GM19372 (cell line): Measurements from ENCODE around the gene DNAJA4.
"Not testable (repeated sequence)": the region's sequence is repeated elsewhere in the genome, so short reads cannot be mapped to it uniquely, and the experiment has no call there.

Experiments
- ATAC-seq: cut with Tn5 transposase; IDR thresholded peaks from one replicate; pipeline ENCODE4 v1.9.1; 2021; ENCODE audit warnings: mild to moderate bottlenecking, low read depth, moderate library complexity; ENCODE audit not compliant: unreplicated experiment

Gene DNAJA4

DNA sequence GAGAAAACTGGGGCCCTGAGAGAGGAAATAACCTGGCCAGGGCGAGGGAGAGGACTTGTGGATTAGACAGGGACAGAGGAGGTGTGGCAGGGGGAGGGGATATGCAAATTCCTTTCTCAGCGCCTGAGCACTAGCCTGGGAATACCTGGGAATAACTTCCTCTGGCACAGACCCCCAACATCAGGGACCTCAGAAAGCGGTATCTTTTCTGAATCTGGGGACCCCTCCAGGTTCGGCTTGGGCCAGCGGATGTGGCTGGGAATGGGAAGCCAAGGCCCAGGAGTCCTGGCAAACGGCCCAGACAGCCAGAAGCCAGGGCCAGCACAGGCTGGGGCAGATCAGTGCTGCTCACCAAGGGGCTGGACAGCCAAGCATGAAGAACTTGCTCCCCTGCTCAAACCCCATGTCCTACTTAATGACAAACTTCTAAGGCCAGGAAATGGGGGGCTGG, 20.8 kb upstream of the DNAJA4 start:
- ATAC-seq: no peak

DNA sequence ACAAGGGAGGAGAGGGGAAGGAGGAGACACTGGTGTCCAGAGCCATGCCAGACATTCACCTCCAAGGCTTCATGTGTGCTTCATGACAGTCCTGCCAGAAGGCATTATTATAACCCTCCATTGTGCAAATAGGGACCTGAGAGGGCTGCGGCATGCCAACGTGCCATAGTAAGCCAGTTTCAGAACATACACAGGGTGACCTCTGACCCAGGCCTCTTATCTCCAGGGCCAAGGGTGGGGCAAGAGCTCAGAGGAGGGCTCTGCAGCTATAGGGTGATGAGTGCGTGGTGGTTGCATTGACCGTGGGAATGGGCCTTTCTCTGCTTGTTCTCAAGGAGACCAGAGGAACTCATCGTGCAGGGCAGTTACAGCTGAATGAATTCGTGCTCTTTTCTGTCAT, 20.3 kb upstream of the DNAJA4 start:
- no peak for ATAC-seq

DNA sequence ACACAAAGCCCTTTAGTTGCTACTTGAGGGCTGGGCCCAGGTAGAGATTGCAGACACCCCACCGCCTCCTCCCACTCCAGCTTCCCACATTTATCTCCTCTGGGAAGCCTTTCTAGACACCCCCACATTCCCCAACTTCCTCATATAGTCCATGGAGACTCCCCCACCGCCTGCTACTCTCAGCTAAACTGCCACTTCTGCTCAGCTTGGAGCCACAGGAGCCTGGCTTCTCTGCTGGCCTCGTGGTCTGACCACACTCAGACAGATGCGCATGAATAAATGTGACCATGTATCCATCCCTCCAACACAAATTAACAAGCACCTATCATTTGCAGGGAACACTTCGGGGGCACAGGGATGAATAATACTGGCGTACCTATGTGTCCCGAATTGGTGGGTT, 19.5 kb upstream of the DNAJA4 start:
- ATAC-seq: no peak

DNA sequence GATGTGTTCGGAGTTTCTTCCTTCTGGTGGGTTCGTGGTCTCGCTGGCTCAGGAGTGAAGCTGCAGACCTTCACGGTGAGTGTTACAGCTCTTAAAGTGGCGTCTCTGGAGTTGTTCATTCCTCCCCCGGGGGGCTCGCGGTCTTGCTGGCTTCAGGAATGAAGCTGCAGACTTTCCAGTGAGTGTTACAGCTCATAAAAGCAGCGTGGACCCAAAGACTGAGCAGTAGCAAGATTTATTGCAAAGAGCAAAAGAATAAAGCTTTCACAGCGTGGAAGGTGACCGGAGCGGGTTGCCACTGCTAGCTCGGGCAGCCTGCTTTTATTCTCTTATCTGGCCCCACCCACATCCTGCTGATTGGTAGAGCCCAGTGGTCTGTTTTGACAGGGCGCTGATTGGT, 19.0 kb upstream of the DNAJA4 start:
- ATAC-seq: not testable (repeated sequence)

DNA sequence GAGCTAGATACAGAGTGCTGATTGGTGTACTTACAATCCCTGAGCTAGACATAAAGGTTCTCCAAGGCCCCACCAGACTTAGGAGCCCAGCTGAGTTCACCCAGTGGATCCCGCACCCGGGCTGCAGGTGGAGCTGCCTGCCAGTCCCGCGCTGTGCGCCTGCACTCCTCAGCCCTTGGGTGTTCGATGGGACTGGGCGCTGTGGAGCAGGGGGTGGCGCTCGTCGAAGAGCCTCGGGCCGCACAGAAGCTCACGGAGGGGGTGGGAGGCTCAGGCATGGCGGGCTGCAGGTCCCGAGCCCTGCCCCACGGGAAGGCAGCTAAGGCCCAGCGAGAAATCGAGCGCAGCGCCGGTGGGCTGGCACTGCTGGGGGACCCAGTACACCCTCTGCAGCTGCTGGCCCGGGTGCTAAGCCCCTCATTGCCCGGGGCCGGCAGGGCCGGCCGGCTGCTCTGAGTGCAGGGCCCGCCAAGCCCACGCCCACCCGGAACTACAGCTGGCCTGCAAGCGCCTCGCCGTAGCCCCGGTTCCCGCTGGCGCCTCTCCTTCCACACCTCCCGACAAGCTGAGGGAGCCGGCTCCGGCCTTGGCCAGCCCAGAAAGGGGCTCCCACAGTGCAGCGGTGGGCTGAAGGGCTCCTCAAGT, 18.3 kb upstream of the DNAJA4 start:
- ATAC-seq: not testable (repeated sequence)

DNA sequence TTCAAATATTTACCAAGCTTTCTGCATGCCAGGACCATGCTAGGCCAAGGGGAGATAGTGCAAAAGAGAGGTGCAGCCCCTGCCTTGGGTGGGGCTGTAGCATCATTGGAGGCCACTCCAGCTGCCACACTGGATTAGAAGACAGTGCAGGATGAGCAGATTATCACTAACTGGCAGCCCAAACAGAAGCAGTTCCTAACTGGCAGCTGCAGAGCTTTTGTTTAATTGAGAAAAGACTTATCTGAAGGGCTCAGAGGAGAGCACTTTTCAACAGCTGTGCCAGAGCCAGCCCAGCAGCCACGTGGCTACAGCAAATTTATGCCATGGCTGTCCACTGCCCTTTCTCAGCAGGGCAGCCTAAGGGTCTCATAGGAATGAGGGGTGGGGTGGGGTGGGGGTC, 16.5 kb upstream of the DNAJA4 start:
- no peak for ATAC-seq

DNA sequence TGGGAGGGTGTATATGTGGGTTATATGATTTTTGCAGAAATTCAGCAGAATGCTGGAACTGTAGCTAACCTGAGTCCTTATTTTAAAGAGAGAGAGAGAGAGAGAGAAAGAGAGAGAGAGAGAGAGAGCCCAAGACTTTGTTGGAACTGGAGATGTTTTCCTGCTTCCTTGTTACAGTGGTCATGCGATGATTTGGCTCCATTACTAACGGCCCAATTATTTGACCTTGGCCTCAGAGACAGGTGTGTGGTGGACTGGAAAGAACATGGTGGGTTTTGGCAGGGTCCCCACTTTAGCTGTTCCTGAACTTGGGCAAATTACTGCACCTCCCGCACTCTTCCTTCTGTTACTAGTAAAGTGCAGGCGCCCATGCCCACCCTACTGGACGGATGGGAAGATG, 15.2 kb upstream of the DNAJA4 start:
- no peak for ATAC-seq

DNA sequence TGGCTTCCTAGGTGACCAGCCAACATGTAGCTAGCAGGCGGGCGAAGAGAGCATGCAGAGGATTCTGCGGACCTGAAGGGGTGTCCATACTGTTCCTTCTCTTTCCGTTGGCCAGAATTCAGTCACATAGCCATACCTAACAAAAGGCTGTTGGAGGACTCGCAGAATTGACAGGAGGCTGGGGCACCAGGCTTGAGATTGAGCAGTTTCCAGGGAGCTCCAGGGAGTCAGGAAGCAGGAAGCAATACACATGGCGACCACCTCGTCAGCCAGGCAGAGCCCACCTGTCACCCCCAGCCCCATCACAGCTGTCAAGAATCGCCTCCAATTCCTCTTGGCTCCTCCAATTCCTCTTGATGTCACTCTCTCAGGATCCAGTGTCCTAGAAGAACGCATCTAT, 13.2 kb upstream of the DNAJA4 start:
- no peak for ATAC-seq

DNA sequence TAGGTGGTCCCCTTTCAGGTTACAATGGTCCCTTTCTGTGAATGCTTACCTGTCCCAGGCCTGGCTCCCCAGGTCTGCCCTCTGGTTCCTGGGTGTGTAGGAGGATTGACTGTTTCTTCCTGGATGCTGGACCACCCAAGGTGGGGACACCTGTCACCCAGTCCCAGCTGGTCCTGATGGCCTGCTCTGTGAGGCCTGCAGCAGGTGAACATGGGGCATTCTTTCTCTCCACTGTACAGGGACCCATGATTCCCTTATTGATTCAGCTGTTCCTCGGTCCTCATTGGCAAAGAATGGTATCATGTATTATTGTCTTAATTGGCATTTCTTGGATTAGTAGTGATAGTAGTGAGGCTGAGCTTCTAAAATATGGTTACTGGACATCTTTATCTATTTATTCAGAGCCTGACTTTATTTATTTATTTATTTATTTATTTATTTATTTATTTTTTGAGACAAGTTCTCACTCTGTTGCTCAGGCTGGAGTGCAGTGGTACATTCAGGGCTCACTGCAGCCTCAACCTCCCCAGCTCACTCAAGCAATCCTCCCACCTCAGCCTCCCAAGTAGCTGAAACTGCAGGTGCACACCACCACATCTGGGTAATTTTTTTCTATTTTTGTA, 8.8 kb upstream of the DNAJA4 start:
- ATAC-seq: no peak

DNA sequence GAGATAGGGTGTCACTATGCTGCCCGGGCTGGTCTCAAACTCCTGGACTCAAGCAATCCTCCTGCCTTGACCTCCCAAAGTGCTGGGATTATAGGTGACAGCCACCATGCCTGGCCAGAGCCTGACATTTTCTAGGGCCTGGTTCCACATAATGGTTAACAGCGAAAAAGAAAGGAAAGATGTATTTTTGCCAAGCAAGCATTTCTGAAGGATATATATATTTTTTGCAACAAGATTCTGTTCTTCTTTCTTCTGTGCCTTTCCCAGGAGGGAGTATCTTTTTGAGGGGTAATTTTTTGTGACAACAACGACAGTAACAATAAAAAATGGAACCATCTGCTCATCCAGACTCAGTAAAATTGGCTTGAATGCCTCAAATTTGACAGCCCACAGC, 8.3 kb upstream of the DNAJA4 start:
- ATAC-seq: no peak

DNA sequence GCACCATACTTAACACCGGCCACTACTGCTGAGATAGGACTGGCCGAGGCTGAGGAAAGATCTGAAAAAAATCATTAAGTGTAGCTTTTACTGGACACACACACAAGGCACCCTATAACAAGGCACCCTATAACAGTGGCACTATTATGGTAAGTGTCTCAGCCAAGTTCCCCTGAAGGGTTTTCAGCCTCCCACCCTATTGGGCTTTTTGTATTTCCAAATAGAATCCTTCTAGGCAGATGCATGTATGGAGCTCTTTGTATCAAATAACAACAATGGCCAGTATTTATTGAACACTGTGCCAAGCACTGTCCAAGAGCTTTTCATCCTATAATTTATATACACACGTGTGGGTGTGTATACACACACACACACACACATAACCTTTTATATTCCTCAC, 6.7 kb upstream of the DNAJA4 start:
- ATAC-seq: no peak

DNA sequence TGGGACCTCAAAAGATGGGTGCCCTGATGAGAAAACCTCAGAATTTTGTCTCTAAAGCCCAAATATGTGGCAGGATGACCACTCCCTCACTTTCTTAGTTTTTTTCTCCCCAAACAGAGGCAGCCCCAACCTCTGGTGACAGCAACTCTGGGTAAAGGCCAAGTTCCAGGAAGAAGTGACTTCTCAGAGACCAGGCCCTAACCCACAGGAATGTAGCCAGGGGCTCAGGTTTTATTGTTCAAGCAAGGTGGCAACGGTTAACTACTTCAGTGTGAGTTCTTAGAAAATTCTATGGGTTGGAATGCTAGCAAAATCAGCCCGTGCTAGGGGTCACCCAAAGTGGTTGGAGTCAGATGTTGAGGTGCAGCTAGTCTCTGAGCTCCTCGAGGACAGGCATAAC, 5.1 kb upstream of the DNAJA4 start:
- ATAC-seq: no peak

DNA sequence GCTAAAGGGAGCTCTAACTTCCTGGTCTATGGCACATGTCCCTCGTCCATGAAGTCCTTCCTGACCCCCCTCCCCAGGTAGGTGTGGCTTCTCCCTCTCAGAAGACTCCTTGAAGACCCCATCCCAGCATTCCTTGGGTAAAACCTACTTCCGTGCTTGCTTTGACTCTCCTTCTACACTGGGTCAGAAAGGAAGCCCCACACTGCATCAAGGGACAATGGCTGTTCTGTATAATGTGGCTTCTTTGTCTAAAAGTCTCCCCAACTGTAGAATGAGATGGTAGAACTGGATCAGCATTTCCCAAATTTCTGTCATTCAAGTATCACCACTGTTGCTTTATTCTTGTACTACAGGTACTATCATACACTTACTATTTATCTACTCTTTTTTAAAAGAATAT, 3.9 kb upstream of the DNAJA4 start:
- ATAC-seq: no peak

DNA sequence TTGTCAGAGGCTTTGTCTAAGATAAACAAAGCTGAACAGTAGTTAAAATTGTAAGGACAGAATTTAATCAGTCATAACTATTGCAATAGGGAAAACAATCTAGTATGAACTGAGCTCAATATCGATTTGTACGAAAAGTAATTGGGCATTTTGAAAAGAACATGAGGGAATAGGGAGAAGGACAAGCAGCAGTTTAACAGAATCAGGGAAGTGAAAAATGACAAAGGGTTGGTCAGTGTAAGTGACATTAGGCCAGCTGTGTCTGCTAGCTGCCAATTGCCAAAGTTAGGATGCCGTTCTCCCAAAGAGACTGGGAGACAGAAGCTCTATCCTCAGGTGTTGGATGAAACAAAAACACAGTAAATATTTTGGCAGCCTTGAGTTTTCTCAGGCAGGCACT, 3.3 kb upstream of the DNAJA4 start:
- ATAC-seq: no peak

DNA sequence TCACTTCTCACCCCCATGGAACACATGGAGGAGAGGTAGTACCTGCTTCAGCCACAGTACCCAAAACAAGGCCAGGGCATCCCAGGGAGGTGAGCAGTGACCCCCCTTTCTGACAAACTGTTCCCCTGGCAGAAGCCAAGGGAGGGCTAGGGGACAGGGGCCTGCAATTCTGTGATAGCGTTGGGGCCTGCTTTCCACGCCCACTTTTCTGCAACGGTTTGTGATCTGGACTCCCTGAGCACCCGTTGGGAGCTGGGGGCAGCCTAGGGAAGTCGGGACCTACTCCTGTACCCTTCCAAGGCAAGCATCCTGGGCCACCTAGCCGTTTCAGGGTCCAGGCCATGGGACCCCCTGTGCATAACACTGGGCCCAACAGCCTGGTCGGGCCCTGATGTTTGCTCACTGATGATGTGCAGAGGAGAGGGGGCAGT, 996 bp upstream of the DNAJA4 start:
- no peak for ATAC-seq

DNA sequence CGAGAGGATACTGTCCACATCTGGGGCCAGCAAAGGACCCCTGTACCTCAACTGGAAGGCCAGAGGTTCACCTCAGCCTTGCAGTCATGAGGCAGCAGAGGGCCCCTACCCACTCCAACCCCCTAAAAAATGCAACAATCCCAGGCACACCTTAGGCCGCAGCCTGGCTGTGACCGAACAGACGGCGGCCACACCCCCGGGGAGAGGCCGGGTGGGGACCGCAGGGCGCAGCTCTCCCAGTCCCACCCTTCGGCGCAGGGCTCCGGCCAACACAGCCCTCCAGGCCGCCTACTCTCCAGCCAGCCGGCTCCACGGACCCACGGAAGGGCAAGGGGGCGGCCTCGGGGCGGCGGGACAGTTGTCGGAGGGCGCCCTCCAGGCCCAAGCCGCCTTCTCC, 457 bp upstream of the DNAJA4 start:
- no peak for ATAC-seq

DNA sequence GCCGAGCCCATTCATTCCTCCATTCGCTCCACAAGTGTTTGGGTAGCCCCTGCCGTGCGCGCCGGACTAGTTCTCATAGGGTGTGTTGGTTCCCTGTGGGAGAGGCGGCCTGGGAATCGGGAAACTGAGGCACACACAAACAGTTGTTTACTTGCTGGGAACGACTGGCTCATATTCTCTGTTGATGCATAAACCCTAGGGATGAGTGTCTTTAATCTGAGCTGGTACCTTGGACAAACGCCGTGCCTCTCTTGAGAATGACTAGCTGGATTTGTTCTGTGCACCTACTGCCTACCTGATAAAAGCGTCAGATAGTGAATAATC, 737 bp downstream of the DNAJA4 start:
- ATAC-seq: no peak

DNA sequence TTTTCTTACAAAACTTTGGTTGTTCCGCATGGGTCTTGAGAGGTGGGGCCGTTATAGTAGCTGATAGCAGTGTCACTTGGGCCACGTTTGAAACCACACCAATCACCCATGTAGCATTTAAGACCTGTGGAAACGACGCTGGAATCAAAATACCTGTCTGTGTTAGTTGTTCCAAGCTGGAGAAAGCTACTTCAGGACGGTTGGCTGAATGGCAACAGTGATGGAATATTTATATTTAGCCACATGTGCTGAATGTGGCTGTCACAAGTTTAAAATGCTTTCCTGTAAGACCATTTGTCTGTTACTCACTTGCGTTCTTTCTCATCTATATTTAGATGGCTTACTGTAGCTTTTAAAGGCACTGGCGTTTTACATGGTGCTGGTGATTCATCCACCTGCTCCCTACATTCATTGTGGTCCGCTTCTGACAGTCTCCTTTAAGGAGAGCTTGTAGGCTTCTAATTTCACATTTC, 1.4 kb downstream of the DNAJA4 start:
- no peak for ATAC-seq

DNA sequence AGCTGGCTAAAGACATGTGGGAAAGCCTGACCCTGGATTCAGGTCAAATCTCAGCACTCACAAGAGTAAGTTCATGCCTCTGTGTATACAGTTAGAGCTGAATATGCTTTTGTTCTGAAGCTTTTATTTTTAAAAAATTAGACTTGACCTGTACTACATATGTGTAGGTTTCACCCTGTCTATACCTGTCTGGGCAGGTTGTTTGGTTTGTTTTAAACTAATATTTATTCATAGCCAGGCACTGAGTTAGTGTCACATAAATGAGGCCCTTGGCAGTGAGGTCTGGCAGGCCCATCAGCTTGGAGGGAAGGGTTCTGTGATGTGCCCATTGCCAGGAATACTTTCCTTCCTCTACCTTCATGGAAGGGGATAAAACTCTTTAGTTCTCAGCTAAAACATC, 1.9 kb downstream of the DNAJA4 start:
- no peak for ATAC-seq

DNA sequence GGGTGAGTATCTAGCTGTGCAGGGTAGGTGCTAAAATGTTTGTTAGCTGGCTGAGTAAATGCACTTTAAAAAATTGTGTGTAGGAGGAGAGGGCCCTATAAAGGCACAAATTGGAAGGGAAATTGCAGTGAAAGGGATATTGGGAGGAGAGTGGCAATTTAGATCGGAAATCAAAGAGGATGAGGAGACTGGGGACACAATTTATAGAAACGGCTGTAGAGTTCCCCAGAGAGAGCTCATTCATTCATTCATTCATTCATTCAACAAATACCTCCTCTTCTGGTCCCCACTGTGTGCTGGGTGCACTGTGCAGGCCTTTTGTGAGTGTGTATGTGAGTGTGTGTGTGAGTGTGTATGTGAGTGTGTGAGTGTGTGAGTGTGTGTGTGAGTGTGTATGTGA, 2.4 kb downstream of the DNAJA4 start:
- ATAC-seq: no peak

DNA sequence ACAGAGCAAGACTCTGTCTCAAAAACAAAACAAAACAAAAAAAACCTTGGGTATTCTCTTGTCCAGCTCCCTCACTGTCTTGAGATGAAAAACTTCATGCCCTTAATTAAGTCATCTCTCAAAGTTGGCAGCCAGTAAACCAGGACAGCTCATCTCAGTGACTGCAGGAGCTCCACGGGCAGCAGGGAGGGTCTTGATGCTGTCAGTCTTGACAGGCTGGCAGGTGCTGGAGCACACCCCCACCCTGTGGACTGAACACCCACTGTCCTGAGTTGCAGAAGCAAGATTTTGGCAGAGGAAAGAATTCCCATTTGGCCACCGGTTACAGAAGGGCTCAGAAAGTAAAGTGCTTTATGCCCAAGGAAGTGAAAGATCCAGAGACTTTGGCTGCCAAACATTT, 8.0 kb downstream of the DNAJA4 start:
- no peak for ATAC-seq

DNA sequence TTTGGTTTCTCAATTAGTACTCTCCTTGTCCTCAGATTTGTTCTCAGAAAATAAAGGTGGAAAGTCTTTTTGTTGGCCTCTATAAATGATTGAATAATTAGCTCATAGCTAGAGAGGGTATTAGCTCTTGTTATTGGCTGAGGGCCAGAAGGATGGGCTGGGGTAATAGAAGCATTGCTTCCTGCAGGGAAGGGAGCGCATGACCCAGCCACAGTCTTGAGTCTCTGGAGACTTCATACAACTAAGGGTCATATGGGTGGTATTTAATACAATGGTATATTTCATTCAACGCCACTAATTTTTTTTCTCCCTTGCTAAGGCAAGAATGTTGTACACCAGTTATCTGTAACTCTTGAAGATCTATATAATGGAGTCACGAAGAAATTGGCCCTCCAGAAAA, 8.4 kb downstream of the DNAJA4 start:
- ATAC-seq: no peak

DNA sequence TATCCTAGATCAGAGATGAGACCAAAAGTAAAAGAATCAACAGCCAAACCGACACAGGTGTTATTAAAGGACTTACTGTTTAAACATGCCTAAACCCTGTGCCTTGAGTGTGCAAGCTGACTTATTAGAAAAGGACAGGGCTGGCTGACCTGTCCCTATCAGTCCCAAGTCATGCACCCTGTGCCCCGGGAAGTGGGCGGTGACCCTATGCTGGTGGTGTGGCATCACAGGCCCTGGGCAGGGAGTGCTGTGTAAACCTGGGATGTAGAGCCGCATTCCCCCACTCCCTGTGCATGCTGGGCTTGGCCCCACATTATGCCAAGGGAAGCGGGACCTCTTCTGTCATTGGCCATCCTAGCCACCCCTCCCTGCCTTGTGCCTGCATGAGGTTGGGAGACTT, 10.6 kb downstream of the DNAJA4 start:
- no peak for ATAC-seq
